Nephron progenitor cell (in vitro differentiated cells): ENCODE data around the gene SH3D19.

ENCODE experiments used
- DNase-seq: peaks from one replicate; pipeline ENCODE4 v3.0.0; 2021
- H3K27ac Mint-ChIP-seq: 2 replicates; pipeline ENCODE4 v1.8.0; 2021; ENCODE audit warnings: mild to moderate bottlenecking, moderate library complexity, mixed read lengths
- H3K27me3 Mint-ChIP-seq: 2 replicates; pipeline ENCODE4 v1.8.0; 2021; ENCODE audit warnings: mild to moderate bottlenecking, low read depth, mixed read lengths; ENCODE audit not compliant: poor library complexity
- H3K36me3 Mint-ChIP-seq: 2 replicates; pipeline ENCODE4 v1.8.0; 2021; ENCODE audit warnings: low read depth, mixed read lengths
- H3K4me1 Mint-ChIP-seq: 2 replicates; pipeline ENCODE4 v1.8.0; 2021; ENCODE audit warnings: mixed read lengths
- H3K4me3 Mint-ChIP-seq: 2 replicates; pipeline ENCODE4 v1.8.0; 2021; ENCODE audit warnings: mild to moderate bottlenecking, moderate library complexity, mixed read lengths
- H3K9me3 Mint-ChIP-seq: 2 replicates; pipeline ENCODE4 v1.8.0; 2021; ENCODE audit warnings: mild to moderate bottlenecking, moderate library complexity, mixed read lengths
- TF ChIP-seq, protein P1 (sequence below): fragments of 200-600 bp; sonication (generic); IDR thresholded peaks from 2 replicates; pipeline ENCODE4 v1.5.0; 2021; ENCODE audit warnings: antibody characterized with exemption

The SH3D19 gene

DNA sequence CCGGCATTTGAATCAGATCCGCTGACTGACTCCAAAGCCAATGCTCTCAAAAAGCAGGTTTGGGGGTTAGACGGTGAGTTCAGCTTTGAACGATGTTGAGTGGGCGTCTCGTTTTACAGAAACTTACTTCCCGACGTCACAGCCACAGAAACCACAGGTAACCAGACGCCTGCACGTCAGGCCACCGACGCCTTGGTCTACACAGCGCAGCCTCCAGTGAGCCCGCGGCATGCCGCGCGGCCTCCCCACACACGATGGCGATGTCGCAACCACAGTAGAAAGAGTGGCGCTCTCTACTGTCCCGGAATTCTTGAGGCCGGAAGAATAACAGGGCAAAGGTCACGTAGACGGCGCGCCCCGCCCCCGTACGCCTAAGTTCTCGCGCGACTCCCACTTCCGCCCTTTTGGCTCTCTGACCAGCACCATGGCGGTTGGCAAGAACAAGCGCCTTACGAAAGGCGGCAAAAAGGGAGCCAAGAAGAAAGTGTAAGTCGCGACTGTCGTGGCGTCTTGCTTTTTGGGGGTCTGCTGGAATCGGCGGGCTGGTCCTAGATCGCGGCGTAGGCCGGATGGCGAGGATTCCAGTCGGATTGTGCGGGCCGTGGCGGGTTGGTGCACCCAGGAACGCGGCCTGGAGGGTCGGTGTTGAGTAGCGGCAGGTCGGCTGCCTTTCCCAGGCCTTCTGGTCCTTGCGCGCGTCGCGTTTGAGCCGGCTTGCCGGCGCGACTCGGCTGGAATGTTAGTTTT is 226.0 kb downstream of the SH3D19 start, which contains the start of gene RPS3A:
Gene RPS3A (plus strand): TSS at position 400 of the 747 bp plus-strand sequence. CDS start 25 bp downstream, at position 425.
- TF ChIP-seq, protein P1, sequence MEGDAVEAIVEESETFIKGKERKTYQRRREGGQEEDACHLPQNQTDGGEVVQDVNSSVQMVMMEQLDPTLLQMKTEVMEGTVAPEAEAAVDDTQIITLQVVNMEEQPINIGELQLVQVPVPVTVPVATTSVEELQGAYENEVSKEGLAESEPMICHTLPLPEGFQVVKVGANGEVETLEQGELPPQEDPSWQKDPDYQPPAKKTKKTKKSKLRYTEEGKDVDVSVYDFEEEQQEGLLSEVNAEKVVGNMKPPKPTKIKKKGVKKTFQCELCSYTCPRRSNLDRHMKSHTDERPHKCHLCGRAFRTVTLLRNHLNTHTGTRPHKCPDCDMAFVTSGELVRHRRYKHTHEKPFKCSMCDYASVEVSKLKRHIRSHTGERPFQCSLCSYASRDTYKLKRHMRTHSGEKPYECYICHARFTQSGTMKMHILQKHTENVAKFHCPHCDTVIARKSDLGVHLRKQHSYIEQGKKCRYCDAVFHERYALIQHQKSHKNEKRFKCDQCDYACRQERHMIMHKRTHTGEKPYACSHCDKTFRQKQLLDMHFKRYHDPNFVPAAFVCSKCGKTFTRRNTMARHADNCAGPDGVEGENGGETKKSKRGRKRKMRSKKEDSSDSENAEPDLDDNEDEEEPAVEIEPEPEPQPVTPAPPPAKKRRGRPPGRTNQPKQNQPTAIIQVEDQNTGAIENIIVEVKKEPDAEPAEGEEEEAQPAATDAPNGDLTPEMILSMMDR = peak; percentile 79
- peak; percentile 95 for DNase-seq
- no peaks in the 10 kb centered on the region for H3K9me3 Mint-ChIP-seq
- peaks cover 25% of the 10 kb centered on the region for H3K4me1 Mint-ChIP-seq
- peak within 1 kb of the TSS; percentile 100 for H3K27ac Mint-ChIP-seq
- peak within 1 kb of the TSS; percentile 100 for H3K4me3 Mint-ChIP-seq
- peaks cover 41% of the 10 kb centered on the region for H3K36me3 Mint-ChIP-seq
- H3K27me3 Mint-ChIP-seq = peaks cover 10% of the 10 kb centered on the region

DNA sequence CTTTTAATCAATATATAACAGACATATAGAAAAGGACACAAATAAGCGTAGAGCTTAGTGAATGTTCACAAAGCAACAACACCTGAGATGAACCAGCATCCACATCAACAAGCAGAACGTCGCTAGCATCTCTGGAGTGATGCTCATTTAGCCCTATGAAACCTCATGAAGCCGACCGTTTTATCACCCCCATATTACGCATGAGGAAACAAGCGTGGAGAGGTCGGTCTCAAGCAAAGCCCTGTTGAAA is 226.5 kb downstream of the SH3D19 start:
- peaks cover 10% of the 10 kb centered on the region for H3K27me3 Mint-ChIP-seq
- no peak for DNase-seq
- TF ChIP-seq, protein P1 = no peak
- H3K9me3 Mint-ChIP-seq = no peaks in the 10 kb centered on the region
- H3K27ac Mint-ChIP-seq = no peak overlapping the region
- peaks cover 39% of the 10 kb centered on the region for H3K36me3 Mint-ChIP-seq
- H3K4me1 Mint-ChIP-seq = peaks cover 25% of the 10 kb centered on the region
- peak overlapping the region; percentile 100 for H3K4me3 Mint-ChIP-seq

DNA sequence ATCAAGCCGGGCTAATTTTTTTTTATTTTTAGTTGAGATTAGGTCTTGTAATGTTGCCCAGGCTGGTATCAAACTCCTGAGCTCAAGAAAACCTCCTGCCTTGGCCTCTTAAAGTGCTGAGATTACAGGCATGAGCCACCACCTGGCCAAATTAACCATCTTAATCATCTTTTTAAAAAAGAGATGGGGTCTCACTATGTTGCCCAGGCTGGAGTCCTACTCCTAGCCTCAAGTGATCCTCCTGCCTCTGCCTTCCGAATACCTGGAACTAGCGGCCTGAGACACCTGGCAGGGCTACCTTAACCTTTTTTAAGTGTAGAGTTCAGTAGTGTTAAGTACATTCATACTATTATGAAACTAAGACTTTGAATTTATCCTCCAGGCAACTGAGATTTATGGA is 227.6 kb downstream of the SH3D19 start:
- no peak for DNase-seq
- H3K27me3 Mint-ChIP-seq = peaks cover 10% of the 10 kb centered on the region
- no peaks in the 10 kb centered on the region for H3K9me3 Mint-ChIP-seq
- TF ChIP-seq, protein P1 = no peak
- peaks cover 25% of the 10 kb centered on the region for H3K4me1 Mint-ChIP-seq
- H3K4me3 Mint-ChIP-seq = no peak overlapping the region
- H3K36me3 Mint-ChIP-seq = peaks cover 29% of the 10 kb centered on the region
- no peak overlapping the region for H3K27ac Mint-ChIP-seq

DNA sequence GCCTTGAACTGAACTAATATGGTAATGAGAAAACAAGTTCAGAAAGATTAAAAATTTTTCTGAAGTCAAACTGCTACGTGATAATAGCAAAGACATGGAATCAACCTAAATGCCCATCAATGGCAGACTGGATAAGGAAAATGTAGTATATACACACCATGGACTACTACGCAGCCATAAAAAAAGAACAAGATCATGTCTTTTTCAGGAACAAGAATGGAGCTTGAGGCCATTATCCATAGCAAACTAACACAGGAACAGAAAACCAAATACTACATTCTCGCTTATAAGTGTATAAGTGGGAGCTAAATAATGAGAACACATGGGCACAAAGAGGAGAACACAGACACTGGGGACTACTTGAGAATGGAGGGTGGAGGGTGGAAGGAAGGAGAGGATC is 230.3 kb downstream of the SH3D19 start:
- Mint-ChIP-seq H3K27me3 (peaks cover 10% of the 10 kb centered on the region), H3K9me3 (no peaks in the 10 kb centered on the region), H3K27ac (no peak overlapping the region)

DNA sequence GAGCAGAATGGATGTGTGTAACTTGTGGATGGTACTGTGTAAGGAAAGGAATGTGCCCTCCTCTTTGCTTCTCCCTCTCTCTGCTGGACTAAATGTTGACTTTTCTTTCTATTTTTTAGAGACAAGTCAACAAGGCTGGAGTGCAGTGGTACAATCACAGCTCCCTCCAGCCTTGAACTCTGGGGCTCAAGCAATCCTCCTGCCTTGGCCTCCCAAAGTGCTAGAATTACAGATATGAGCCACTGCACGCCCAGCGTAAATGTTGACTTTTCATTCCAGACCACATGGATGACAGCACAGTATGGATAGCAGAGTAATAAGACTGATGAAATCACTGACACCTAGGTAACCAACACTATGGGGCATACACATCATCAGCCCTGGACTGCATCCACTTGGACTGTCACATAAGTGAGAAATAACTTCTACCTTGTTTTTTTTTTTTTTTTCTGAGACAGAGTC is 231.1 kb downstream of the SH3D19 start:
- DNase-seq = no peak
- TF ChIP-seq, protein P1 = no peak
- no peaks in the 10 kb centered on the region for H3K9me3 Mint-ChIP-seq
- peaks cover 10% of the 10 kb centered on the region for H3K27me3 Mint-ChIP-seq
- no peak overlapping the region for H3K4me3 Mint-ChIP-seq
- H3K4me1 Mint-ChIP-seq = no peaks in the 10 kb centered on the region
- H3K36me3 Mint-ChIP-seq = no peaks in the 10 kb centered on the region
- no peak overlapping the region for H3K27ac Mint-ChIP-seq

More for the DNA sequence above, 230.3 kb downstream of the SH3D19 start:
- TF ChIP-seq, protein P1 = no peak
- Mint-ChIP-seq H3K4me1 (peaks cover 3% of the 10 kb centered on the region), H3K4me3 (no peak overlapping the region), H3K36me3 (peaks cover 3% of the 10 kb centered on the region)
- DNase-seq = no peak

DNA sequence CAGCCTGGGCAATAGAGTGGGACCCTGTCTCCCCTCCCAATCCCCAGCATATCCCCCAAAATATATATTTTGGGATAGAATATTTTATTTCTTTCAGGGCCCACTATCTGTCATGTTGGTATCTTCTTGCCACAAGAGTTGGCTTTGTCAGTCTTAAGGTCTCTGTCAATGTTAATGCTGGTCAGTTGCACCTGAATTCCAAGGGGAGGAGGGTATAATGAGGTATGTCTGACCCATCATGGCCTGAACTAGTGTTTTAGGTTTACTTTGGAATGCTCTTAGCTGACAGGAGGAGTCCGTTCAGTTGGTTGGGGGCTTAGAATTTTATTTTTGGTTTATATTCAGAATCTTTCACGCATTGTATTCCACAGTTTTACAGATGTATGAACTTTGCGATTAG is 232.2 kb downstream of the SH3D19 start:
- no peak for DNase-seq
- no peaks in the 10 kb centered on the region for H3K9me3 Mint-ChIP-seq
- no peak overlapping the region for H3K4me3 Mint-ChIP-seq
- peaks cover 10% of the 10 kb centered on the region for H3K27me3 Mint-ChIP-seq
- H3K27ac Mint-ChIP-seq = no peak overlapping the region
- TF ChIP-seq, protein P1 = no peak
- no peaks in the 10 kb centered on the region for H3K36me3 Mint-ChIP-seq
- no peaks in the 10 kb centered on the region for H3K4me1 Mint-ChIP-seq
